Measurements from ENCODE around the gene CLINT1. TPM values are rescaled to one million over a fixed set of nuclear protein-coding genes. Genes with fewer than 3 reads are reported as not detected.
A peak's percentile ranks its signal among the peaks of the same experiment; 100 is the strongest.

CLINT1 gene
- total and polyA plus RNA-seq, 9 donors: 27.4 to 67.8 (median 50.3) TPM

GRCh38 chr5:157747766-157748700, 110.9 kb downstream of the CLINT1 start:
- H3K9me3 ChIP-seq: no peaks in the 10 kb centered on the region

GRCh38 chr5:157747173-157747740, 111.7 kb downstream of the CLINT1 start:
- no peak overlapping the region for H3K4me3 ChIP-seq
- H3K27me3 ChIP-seq: no peaks in the 10 kb centered on the region
- 82 to 84% (median 83%) methylated on average over 6 of the region's 6 CpGs for WGBS, 3 donors
- no peak for DNase-seq
- TF ChIP-seq CTCF (IDR thresholded peaks at IDR 0.05) (no peak), EP300 (IDR thresholded peaks at IDR 0.05) (no peak), POLR2A (IDR thresholded peaks at IDR 0.05) (no peak)
- peaks cover 6% of the 10 kb centered on the region for H3K4me1 ChIP-seq (ENCODE audit: insufficient read depth)
- intact Hi-C loops (cut with DNase I): loop anchor here in 1 of 4 donors (10.0 kb wide), 1 partner anchor 422 kb away; no protein-coding TSS in a partner anchor
- H3K36me3 ChIP-seq: no peaks in the 10 kb centered on the region
- no peak overlapping the region for H3K27ac ChIP-seq
- H3K9me3 ChIP-seq: no peaks in the 10 kb centered on the region

More at GRCh38 chr5:157747766-157748700, 110.9 kb downstream of the CLINT1 start:
- intact Hi-C loops (cut with DNase I): loop anchor here in 1 of 4 donors (10.0 kb wide), 1 partner anchor 423 kb away; no protein-coding TSS in a partner anchor
- Histone ChIP-seq H3K4me1 (ENCODE audit: insufficient read depth) (peaks cover 6% of the 10 kb centered on the region), H3K27ac (no peak overlapping the region), H3K4me3 (no peak overlapping the region), H3K36me3 (no peaks in the 10 kb centered on the region), H3K27me3 (no peaks in the 10 kb centered on the region)
- 89 to 92% (median 91%) methylated on average over 8 of the region's 8 CpGs for WGBS, 3 donors
- TF ChIP-seq CTCF (IDR thresholded peaks at IDR 0.05): no peak
- no peak for TF ChIP-seq POLR2A (IDR thresholded peaks at IDR 0.05)
- TF ChIP-seq EP300 (IDR thresholded peaks at IDR 0.05): no peak
- no peak for DNase-seq

GRCh38 chr5:157745041-157745456, 113.9 kb downstream of the CLINT1 start:
- WGBS, 3 donors: 52 to 73% (median 66%) methylated on average over 4 of the region's 4 CpGs
- intact Hi-C loops (cut with DNase I): loop anchor here in 1 of 4 donors (10.0 kb wide), 1 partner anchor 420 kb away; no protein-coding TSS in a partner anchor

More at GRCh38 chr5:157745041-157745456, 113.9 kb downstream of the CLINT1 start:
- no peak for DNase-seq
- no peaks in the 10 kb centered on the region for H3K9me3 ChIP-seq
- peak overlapping the region; percentile 52 for H3K4me3 ChIP-seq
- TF ChIP-seq POLR2A (IDR thresholded peaks at IDR 0.05): no peak
- no peak for TF ChIP-seq EP300 (IDR thresholded peaks at IDR 0.05)
- no peak for TF ChIP-seq CTCF (IDR thresholded peaks at IDR 0.05)
- peaks cover 6% of the 10 kb centered on the region for H3K4me1 ChIP-seq (ENCODE audit: insufficient read depth)
- H3K27ac ChIP-seq: no peak overlapping the region
- no peaks in the 10 kb centered on the region for H3K27me3 ChIP-seq
- H3K36me3 ChIP-seq: no peaks in the 10 kb centered on the region
